Endothelial cell of umbilical vein (primary cell): ENCODE data around the gene PPP1R16B. TPM values are rescaled to one million over a fixed set of nuclear protein-coding genes. Genes with fewer than 3 reads are reported as not detected.

ENCODE experiments used
- BruUV-seq: library from RNA; stranded (reverse); fragments of 400-500 nt; replicated peaks from 2 replicates; lab custom pipeline; 2021; lab: Mats Ljungman, UMichigan
- CTCF ChIA-PET: fragments of 300-600, 350-600 bp; sonication (Branson Sonifier 250); formaldehyde crosslinking; loops from one replicate; lab custom pipeline; 2021; ENCODE audit warnings: antibody characterized with exemption, inconsistent platforms; lab: Charles Lee
- POLR2A ChIA-PET: fragments of 300-600, 350-600 bp; sonication (Branson Sonifier 250); formaldehyde crosslinking; loops from one replicate; lab custom pipeline; 2021; ENCODE audit warnings: antibody characterized with exemption, inconsistent platforms; lab: Charles Lee
- DNase-seq: peaks from one replicate; pipeline ENCODE4 v3.0.0-alpha.2; 2011; ENCODE audit warnings: low read depth, low spot score
- FAIRE-seq: peaks from 2 replicates; lab custom pipeline; 2011; peaks lifted over from hg19 to GRCh38; lab: Jason Lieb, UNC
- H2AFZ ChIP-seq: 2 replicates; pipeline ENCODE4 v1.6.0; 2012; ENCODE audit warnings: low read depth, low read length, control low read depth, inconsistent platforms
- H3K27ac ChIP-seq: 2 replicates; pipeline ENCODE4 v1.5.1; 2011; ENCODE audit warnings: low read depth, mild to moderate bottlenecking, control low read depth, low read length, moderate library complexity; ENCODE audit not compliant: insufficient read depth
- H3K27me3 ChIP-seq, 2 experiments: 2 replicates each; pipeline versions ENCODE4 v1.6.0 to v1.6.1; 2011; ENCODE audit warnings: low read length in 2 of 2, mixed read lengths in 1 of 2; ENCODE audit not compliant: control insufficient read depth in 2 of 2, insufficient read depth in 2 of 2
- H3K36me3 ChIP-seq, 2 experiments: 2 replicates in 1 of 2; 3 replicates in 1 of 2; pipeline ENCODE4 v1.5.1; 2011; ENCODE audit warnings: low read length in 2 of 2, mild to moderate bottlenecking in 1 of 2, moderate library complexity in 1 of 2; ENCODE audit not compliant: control insufficient read depth in 2 of 2, insufficient read depth in 2 of 2; ENCODE audit errors: extremely low read depth in 1 of 2
- H3K4me1 ChIP-seq: 3 replicates; pipeline ENCODE4 v1.5.1; 2011; ENCODE audit warnings: mild to moderate bottlenecking, low read length; ENCODE audit not compliant: control insufficient read depth, insufficient read depth; ENCODE audit errors: extremely low read depth
- H3K4me2 ChIP-seq: 2 replicates; pipeline ENCODE4 v1.6.1; 2011; ENCODE audit warnings: low read length, control low read depth, mixed read lengths; ENCODE audit not compliant: insufficient read depth
- H3K4me3 ChIP-seq, 3 experiments: fragments of 200-600 bp in 1 of 3; sonication (generic), shearing (Covaris generic) in 1 of 3; replicated peaks in 1 of 3; 2 replicates each; pipeline ENCODE4 v1.5.1; 2011 to 2016; ENCODE audit warnings: control low read depth in 3 of 3, low read length in 3 of 3, mild to moderate bottlenecking in 2 of 3, inconsistent platforms in 1 of 3, low read depth in 1 of 3, moderate library complexity in 1 of 3; ENCODE audit not compliant: insufficient read depth in 1 of 3
- H3K79me2 ChIP-seq: 2 replicates; pipeline ENCODE4 v1.6.0; 2012; ENCODE audit warnings: low read length, inconsistent platforms; ENCODE audit not compliant: control insufficient read depth, insufficient read depth
- H3K9ac ChIP-seq: replicated peaks from 2 replicates; pipeline ENCODE3; 2011; ENCODE audit warnings: low read length, control low read depth; ENCODE audit not compliant: insufficient read depth; ENCODE audit errors: extremely low read depth
- H3K9me1 ChIP-seq: replicated peaks from 3 replicates; pipeline ENCODE4 v1.6.0; 2011; ENCODE audit warnings: mild to moderate bottlenecking, low read length; ENCODE audit not compliant: control insufficient read depth, insufficient read depth; ENCODE audit errors: extremely low read depth
- H3K9me3 ChIP-seq: replicated peaks from 2 replicates; pipeline ENCODE4 v1.5.1; 2012; ENCODE audit warnings: low read length, inconsistent platforms; ENCODE audit not compliant: control insufficient read depth, insufficient read depth
- H4K20me1 ChIP-seq: replicated peaks from 2 replicates; pipeline ENCODE3; 2011; ENCODE audit warnings: mild to moderate bottlenecking, low read length; ENCODE audit not compliant: control insufficient read depth, insufficient read depth; ENCODE audit errors: extremely low read depth
- EZH2 ChIP-seq: IDR thresholded peaks from 2 replicates; pipeline ENCODE4 v1.6.1; 2012; ENCODE audit warnings: borderline replicate concordance, low read depth, mild to moderate bottlenecking, moderate library complexity, low read length, inconsistent platforms; ENCODE audit not compliant: severe bottlenecking
- POLR2A ChIP-seq: IDR thresholded peaks from 2 replicates; pipeline ENCODE4 v1.6.1; 2012; ENCODE audit warnings: low read depth, mild to moderate bottlenecking, control low read depth, low read length
- POLR2AphosphoS5 ChIP-seq: IDR thresholded peaks from 2 replicates; pipeline ENCODE4 v1.6.1; 2012; ENCODE audit warnings: low read depth, mild to moderate bottlenecking, control low read depth, low read length, moderate library complexity; ENCODE audit not compliant: insufficient read depth
- dilution Hi-C: fragments of 300-500 bp; cut with MboI; formaldehyde crosslinking; loops from one replicate; pipeline ENCODE4 v1.15.0; 2019; ENCODE audit warnings: low sequenced_read_pairs; ENCODE audit not compliant: extremely low pct_ligation_motif_present
- intact Hi-C: fragments of 100-400 bp; cut with micrococcal nuclease; formaldehyde crosslinking; loops from one replicate; pipeline ENCODE4 v1.10.0; 2022
- polyA plus RNA-seq, 4 experiments: library from polyadenylated mRNA; depleted of rRNA in 3 of 4; stranded (reverse) in 3 of 4; unstranded in 1 of 4; fragments of >200 nt; gene quantifications; 2 replicates each; pipeline versions ENCODE4 v1.2.1 to v1.2.3, GENCODE V29; 2011 to 2012; ENCODE audit warnings: missing spikeins in 1 of 4
- total RNA-seq: library from RNA; stranded (reverse); gene quantifications from 2 replicates; pipeline ENCODE4 v1.2.3, GENCODE V29; 2021

Gene PPP1R16B
- total and polyA plus RNA-seq, 2 donors (not counting 3 experiments of a cell fraction or from before 2014, with no cell fraction given), result 34.7 to 68.1 TPM

DNA sequence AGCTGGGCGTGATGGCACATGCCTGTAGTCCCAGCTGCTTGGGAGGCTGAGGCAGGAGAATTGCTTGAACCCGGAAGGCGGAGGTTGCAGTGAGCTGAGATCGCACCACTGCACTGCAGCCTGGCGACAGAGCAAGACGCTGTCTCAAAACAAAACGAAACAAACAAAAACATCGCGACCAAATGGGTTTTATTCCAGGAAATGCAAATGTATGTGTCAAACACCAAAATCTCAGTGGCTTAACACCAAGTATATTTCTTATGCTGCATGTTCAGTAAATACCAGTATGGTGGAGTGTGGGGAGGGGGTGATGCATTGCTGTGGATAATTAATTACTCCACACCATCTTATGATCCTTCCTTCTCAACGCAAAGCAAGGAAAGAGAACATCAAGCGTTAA lies 29.1 kb upstream of the PPP1R16B start:
- no peak overlapping the region for H3K4me3 ChIP-seq
- no peak overlapping the region for H3K9ac ChIP-seq
- H3K9me1 ChIP-seq, result no peaks in the 10 kb centered on the region
- H3K36me3 ChIP-seq, result peaks cover 3 to 8% of the 10 kb centered on the region in 2 experiments
- no peaks in the 10 kb centered on the region for H3K9me3 ChIP-seq
- DNase-seq, result no peak
- dilution Hi-C loops (no loop called here), intact Hi-C loops (no loop called here)
- no peaks in the 10 kb centered on the region for H3K27me3 ChIP-seq
- H3K79me2 ChIP-seq, result no peaks in the 10 kb centered on the region
- no peak overlapping the region for H3K27ac ChIP-seq
- no peak overlapping the region for H3K4me2 ChIP-seq
- H2AFZ ChIP-seq, result no peak overlapping the region
- H4K20me1 ChIP-seq, result no peaks in the 10 kb centered on the region
- no peak for FAIRE-seq
- ChIA-PET POLR2A (no interaction called here), CTCF (no interaction called here)
- no TSS peak for BruUV-seq
- TF ChIP-seq POLR2A, result no peak
- TF ChIP-seq POLR2AphosphoS5, result no peak
- no peaks in the 10 kb centered on the region for H3K4me1 ChIP-seq

DNA sequence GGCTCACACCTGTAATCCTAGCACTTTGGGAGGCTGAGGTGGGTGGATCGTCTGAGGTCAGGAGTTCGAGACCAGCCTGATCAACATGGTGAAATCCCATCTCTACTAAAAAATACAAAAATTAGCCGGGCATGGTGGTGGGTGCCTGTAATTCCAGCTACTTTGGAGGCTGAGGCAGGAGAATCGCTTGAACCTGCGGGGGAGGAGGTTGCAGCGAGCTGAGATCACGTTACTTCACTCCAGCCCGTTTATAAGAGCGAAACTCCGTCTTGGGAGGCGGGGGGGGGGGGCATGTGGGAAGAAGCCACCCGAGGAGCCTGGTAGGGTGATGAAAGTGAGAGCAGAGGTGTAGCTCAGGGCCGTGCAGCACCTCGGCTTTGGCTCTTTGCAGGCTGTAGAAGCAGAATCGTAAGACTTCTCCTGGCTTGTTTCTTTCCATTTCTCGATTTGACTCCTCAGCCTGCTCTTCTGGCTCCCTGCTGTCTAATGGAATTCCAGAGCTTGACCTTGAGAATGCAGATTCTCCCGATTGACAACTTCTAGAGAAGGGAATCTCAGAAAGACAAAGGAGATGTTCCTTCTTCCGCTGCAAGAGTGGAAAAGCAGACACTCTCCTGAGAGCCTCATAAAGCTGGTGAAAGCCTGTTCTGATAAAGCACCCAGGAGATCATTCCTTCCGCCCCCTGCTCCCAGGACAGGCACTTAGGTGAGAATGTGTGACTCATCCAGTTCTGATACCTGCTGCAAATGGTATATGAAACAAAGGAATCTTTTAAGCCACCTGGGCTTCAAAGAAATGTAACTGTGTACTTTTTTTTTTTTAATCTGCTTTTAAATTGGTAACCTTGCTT lies 26.0 kb upstream of the PPP1R16B start:
- Histone ChIP-seq H3K79me2 (no peaks in the 10 kb centered on the region), H3K9me3 (no peaks in the 10 kb centered on the region), H3K36me3 (no peaks in the 10 kb centered on the region), H3K4me2 (no peak overlapping the region), H3K4me3 (no peak overlapping the region), H2AFZ (no peak overlapping the region), H3K9ac (no peak overlapping the region), H3K4me1 (no peaks in the 10 kb centered on the region), H3K27ac (no peak overlapping the region), H3K9me1 (no peaks in the 10 kb centered on the region), H3K27me3 (no peaks in the 10 kb centered on the region), H4K20me1 (no peaks in the 10 kb centered on the region)
- FAIRE-seq (no peak), DNase-seq (no peak)
- BruUV-seq, result no TSS peak
- CTCF ChIA-PET, result interaction anchor here (1.5 kb wide), 1 partner anchor 121 kb away, joined by 4 read pairs; no protein-coding TSS in a partner anchor
- POLR2A ChIA-PET, result no interaction called here
- dilution Hi-C loops (no loop called here), intact Hi-C loops (no loop called here)
- TF ChIP-seq EZH2 (no peak), POLR2AphosphoS5 (no peak)
